OCI-LY3 (cell line): ENCODE results near the gene SND1.

Source experiments
- H2AFZ ChIP-seq: fragments of 200-600, 300-600 bp; shearing (Covaris generic); 2 replicates; pipeline ENCODE4 v1.6.0; 2014; ENCODE audit warnings: antibody characterized with exemption, low read depth, low read length
- H3K27ac ChIP-seq: fragments of 200-600, 300-600 bp; sonication (generic); 2 replicates; pipeline ENCODE4 v1.5.1; 2014; ENCODE audit warnings: mild to moderate bottlenecking, low read length, moderate library complexity, mixed read lengths
- H3K27me3 ChIP-seq: fragments of 200-600, 300-600 bp; sonication (generic); 2 replicates; pipeline ENCODE4 v1.6.1; 2014; ENCODE audit warnings: low read depth, low read length, mixed read lengths
- H3K36me3 ChIP-seq: fragments of 200-600, 300-600 bp; sonication (generic); replicated peaks from 2 replicates; pipeline ENCODE3; 2014; ENCODE audit warnings: low read depth, low read length, mixed read lengths
- H3K4me1 ChIP-seq: fragments of 300-600, 200-600 bp; sonication (generic); 2 replicates; pipeline ENCODE4 v1.6.1; 2014; ENCODE audit warnings: low read length, mixed read lengths
- H3K4me2 ChIP-seq: fragments of 200-600, 300-600 bp; sonication (generic); 2 replicates; pipeline ENCODE4 v1.6.1; 2014; ENCODE audit warnings: low read length, mixed read lengths
- H3K4me3 ChIP-seq: fragments of 300-600, 200-600 bp; sonication (generic); 2 replicates; pipeline ENCODE4 v1.5.1; 2014; ENCODE audit warnings: antibody characterized with exemption, mild to moderate bottlenecking, low read length, moderate library complexity
- H3K79me2 ChIP-seq: fragments of 300-600, 200-600 bp; shearing (Covaris generic); 2 replicates; pipeline ENCODE4 v1.6.1; 2014; ENCODE audit warnings: mild to moderate bottlenecking, low read length, mixed read lengths
- H3K9ac ChIP-seq: fragments of 300-600, 200-600 bp; shearing (Covaris generic); 2 replicates; pipeline ENCODE4 v1.6.0; 2014; ENCODE audit warnings: mild to moderate bottlenecking, low read length, moderate library complexity
- H3K9me3 ChIP-seq: fragments of 200-600, 300-600 bp; shearing (Covaris generic); 2 replicates; pipeline ENCODE4 v1.6.1; 2014; ENCODE audit warnings: low read length, mixed read lengths; ENCODE audit not compliant: insufficient read depth
- H4K20me1 ChIP-seq: fragments of 200-600, 300-600 bp; sonication (generic); 2 replicates; pipeline ENCODE4 v1.6.1; 2016; ENCODE audit warnings: low read length, mixed read lengths; ENCODE audit not compliant: insufficient read depth
- EZH2phosphoT487 ChIP-seq: fragments of 200-600 bp; shearing (Covaris generic); IDR thresholded peaks from 2 replicates; pipeline ENCODE4 v1.6.1; 2018; ENCODE audit warnings: antibody characterized with exemption, mixed run types, low read depth
- TF ChIP-seq, protein P1 (sequence below): fragments of 200-600, 300-600 bp; sonication (generic); IDR thresholded peaks from 2 replicates; pipeline ENCODE4 v1.5.1; 2014; ENCODE audit warnings: antibody characterized with exemption, low read length, low read depth

The SND1 gene

DNA sequence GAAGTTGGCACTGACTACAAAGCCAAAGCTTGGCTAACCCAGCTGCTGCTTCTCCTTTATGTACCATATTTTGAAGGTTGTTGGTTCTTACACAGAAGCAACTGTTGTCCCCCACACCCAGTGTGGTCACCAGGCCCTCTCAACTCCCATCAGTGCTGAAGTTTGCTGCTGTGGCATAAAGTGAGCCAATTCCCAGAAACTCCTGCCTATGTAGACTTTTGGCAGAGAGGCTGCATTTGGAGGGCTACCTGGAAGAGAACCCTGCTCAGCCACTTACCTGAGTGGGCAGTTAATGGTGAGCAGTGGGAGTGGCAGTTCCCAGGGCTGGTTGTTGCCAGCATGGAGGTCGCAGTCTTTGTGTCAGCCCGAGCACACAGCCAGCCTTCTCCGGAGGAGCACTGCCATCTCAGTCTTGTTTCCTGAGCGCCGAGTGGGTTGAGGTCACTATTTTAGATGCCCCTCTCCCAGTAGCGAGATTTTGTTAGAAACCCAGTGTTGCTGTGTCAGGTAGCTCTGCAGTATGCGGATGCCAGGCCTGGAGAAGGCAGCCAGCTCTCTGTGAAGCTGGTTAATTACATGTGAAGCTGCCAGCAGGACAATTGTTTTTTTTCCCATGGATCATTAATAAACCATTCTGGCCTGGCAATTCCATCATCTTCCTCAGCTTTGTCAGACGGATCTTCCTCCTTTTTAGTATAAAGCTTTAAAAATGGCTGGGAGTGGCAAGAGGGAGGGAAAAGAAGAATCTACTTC is 354.7 kb downstream of the SND1 start:
- Histone ChIP-seq H3K4me2 (no peak overlapping the region), H3K4me3 (no peak overlapping the region), H3K9me3 (no peaks in the 10 kb centered on the region), H3K4me1 (peaks cover 39% of the 10 kb centered on the region), H3K27me3 (no peaks in the 10 kb centered on the region), H3K36me3 (peaks cover 27% of the 10 kb centered on the region), H2AFZ (no peak overlapping the region), H3K9ac (no peak overlapping the region), H3K79me2 (peaks cover 35% of the 10 kb centered on the region), H4K20me1 (peaks cover 52% of the 10 kb centered on the region), H3K27ac (no peak overlapping the region)
- TF ChIP-seq EZH2phosphoT487 = no peak
- TF ChIP-seq, protein P1, sequence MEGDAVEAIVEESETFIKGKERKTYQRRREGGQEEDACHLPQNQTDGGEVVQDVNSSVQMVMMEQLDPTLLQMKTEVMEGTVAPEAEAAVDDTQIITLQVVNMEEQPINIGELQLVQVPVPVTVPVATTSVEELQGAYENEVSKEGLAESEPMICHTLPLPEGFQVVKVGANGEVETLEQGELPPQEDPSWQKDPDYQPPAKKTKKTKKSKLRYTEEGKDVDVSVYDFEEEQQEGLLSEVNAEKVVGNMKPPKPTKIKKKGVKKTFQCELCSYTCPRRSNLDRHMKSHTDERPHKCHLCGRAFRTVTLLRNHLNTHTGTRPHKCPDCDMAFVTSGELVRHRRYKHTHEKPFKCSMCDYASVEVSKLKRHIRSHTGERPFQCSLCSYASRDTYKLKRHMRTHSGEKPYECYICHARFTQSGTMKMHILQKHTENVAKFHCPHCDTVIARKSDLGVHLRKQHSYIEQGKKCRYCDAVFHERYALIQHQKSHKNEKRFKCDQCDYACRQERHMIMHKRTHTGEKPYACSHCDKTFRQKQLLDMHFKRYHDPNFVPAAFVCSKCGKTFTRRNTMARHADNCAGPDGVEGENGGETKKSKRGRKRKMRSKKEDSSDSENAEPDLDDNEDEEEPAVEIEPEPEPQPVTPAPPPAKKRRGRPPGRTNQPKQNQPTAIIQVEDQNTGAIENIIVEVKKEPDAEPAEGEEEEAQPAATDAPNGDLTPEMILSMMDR = no peak

DNA sequence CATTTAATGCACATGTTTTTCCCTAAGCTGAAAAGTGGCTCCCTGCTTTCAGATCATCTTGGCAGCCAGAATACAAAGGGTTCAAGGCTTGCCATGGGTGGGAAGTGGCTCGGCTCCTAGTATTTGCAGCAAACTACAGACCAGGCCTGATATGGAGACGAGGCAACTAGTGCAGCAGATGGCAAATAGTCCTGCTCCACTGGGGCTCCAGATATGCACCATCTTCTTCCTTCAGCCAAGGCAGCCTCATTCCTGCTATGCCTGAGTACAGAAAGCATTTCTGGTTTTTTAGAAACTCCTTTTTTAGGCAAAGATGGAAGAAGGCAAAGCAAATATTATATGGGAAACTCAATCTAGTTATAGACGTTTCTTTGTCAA is 355.3 kb downstream of the SND1 start:
- Histone ChIP-seq H3K4me2 (no peak overlapping the region), H3K4me3 (no peak overlapping the region), H3K79me2 (peaks cover 35% of the 10 kb centered on the region), H3K27ac (no peak overlapping the region), H3K27me3 (no peaks in the 10 kb centered on the region), H3K36me3 (peaks cover 28% of the 10 kb centered on the region), H3K9me3 (no peaks in the 10 kb centered on the region), H3K9ac (no peak overlapping the region), H4K20me1 (peaks cover 47% of the 10 kb centered on the region), H3K4me1 (peaks cover 34% of the 10 kb centered on the region), H2AFZ (no peak overlapping the region)
- TF ChIP-seq EZH2phosphoT487 = no peak
- TF ChIP-seq, protein P1 = no peak

DNA sequence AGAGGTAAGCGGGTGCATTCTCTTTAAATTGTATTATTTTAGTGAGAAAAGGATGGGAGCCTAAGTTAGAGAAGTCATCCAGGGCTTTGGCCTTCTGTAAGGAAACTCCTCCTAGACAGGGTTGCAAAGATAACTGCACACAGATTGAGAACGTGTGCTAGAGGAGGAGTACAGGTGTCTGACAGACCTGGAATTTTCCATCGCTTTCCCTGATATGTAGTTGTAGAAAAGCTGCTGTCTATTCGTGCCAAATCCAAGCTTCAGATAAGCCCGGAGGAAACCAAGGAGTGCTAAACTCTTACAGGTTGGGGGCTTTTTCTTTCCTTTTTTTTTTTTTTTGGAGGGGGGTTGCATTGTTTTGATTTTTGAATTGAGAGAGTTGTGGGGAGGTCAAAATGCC is 356.1 kb downstream of the SND1 start:
- no peak overlapping the region for H3K27ac ChIP-seq
- peaks cover 39% of the 10 kb centered on the region for H4K20me1 ChIP-seq
- H3K4me1 ChIP-seq = peaks cover 25% of the 10 kb centered on the region
- H3K27me3 ChIP-seq = no peaks in the 10 kb centered on the region
- TF ChIP-seq, protein P1 = no peak
- no peak for TF ChIP-seq EZH2phosphoT487
- no peak overlapping the region for H3K4me2 ChIP-seq
- no peaks in the 10 kb centered on the region for H3K9me3 ChIP-seq
- no peak overlapping the region for H3K4me3 ChIP-seq
- H3K36me3 ChIP-seq = peaks cover 28% of the 10 kb centered on the region
- H3K9ac ChIP-seq = no peak overlapping the region
- H3K79me2 ChIP-seq = peaks cover 27% of the 10 kb centered on the region
- H2AFZ ChIP-seq = no peak overlapping the region

DNA sequence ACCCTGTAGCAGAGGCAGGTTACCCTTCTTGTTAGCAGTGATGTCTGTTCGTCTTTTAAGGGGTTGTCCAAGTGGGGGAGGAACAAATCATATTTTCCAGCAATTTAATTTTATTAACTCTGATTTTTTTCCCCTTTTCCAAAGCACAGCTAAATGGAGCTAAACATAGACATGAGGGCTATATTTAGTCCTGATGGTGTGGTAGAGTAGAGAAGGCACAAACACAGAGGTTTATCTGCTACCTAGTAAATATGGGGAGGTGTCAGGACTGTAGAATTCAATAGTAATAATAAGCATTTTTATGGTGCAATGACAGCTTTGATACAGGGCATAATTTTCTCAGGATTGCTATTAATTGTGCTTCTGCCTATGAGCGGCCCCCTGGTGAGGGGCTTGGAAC is 356.8 kb downstream of the SND1 start:
- peaks cover 19% of the 10 kb centered on the region for H3K4me1 ChIP-seq
- H4K20me1 ChIP-seq = peaks cover 33% of the 10 kb centered on the region
- peaks cover 23% of the 10 kb centered on the region for H3K79me2 ChIP-seq
- H3K9ac ChIP-seq = no peak overlapping the region
- TF ChIP-seq EZH2phosphoT487 = no peak
- TF ChIP-seq, protein P1 = no peak
- no peak overlapping the region for H3K4me3 ChIP-seq
- H3K9me3 ChIP-seq = no peaks in the 10 kb centered on the region
- no peak overlapping the region for H2AFZ ChIP-seq
- H3K27ac ChIP-seq = no peak overlapping the region
- H3K27me3 ChIP-seq = no peaks in the 10 kb centered on the region
- no peak overlapping the region for H3K4me2 ChIP-seq
- H3K36me3 ChIP-seq = peaks cover 28% of the 10 kb centered on the region
